NCI-H2196 treated with DMSO at 0.1 percent for 48 hours (cell line): ENCODE data around the gene ECM1.

Experiments
- DNase-seq: peaks from one replicate; lab custom pipeline; 2025; ENCODE audit not compliant: unreplicated experiment; lab: John Stamatoyannopoulos, UW

ECM1 gene

GRCh38 chr1:150543500-150544143 is 35.7 kb downstream of the ECM1 start:
- DNase-seq: peak; percentile 56

- no peak for DNase-seq
Measured at GRCh38 chr1:150544204-150544603, 36.3 kb downstream of the ECM1 start.

- DNase-seq: no peak
Measured at GRCh38 chr1:150545486-150546032, 37.6 kb downstream of the ECM1 start.

GRCh38 chr1:150546294-150546937 is 38.5 kb downstream of the ECM1 start:
- DNase-seq: no peak

- no peak for DNase-seq
Measured at GRCh38 chr1:150548324-150548631, 40.4 kb downstream of the ECM1 start.

- DNase-seq: no peak
Measured at GRCh38 chr1:150548632-150549495, 41.0 kb downstream of the ECM1 start, which contains the start of gene ADAMTSL4. Gene ADAMTSL4, plus strand, starts transcription at chr1:150549408. Its CDS starts 2,881 bp downstream, at chr1:150552289.

GRCh38 chr1:150549496-150550221 is 41.8 kb downstream of the ECM1 start:
- no peak for DNase-seq

GRCh38 chr1:150550222-150551050 is 42.5 kb downstream of the ECM1 start:
- DNase-seq: no peak

GRCh38 chr1:150551051-150551783 is 43.3 kb downstream of the ECM1 start:
- no peak for DNase-seq

- DNase-seq: no peak
Measured at GRCh38 chr1:150551784-150552127, 43.8 kb downstream of the ECM1 start.

GRCh38 chr1:150552128-150552910 is 44.4 kb downstream of the ECM1 start:
- DNase-seq: no peak

GRCh38 chr1:150552911-150553289 is 45.0 kb downstream of the ECM1 start:
- DNase-seq: no peak

- DNase-seq: no peak
Measured at GRCh38 chr1:150553392-150554085, 45.6 kb downstream of the ECM1 start.

GRCh38 chr1:150554086-150554452 is 46.2 kb downstream of the ECM1 start:
- no peak for DNase-seq

- DNase-seq: no peak
Measured at GRCh38 chr1:150555198-150555970, 47.5 kb downstream of the ECM1 start.

GRCh38 chr1:150555971-150556865 is 48.3 kb downstream of the ECM1 start:
- DNase-seq: no peak
